ACC112 (cell line): ENCODE measurements around the gene NXPH3.

Experiments
- H2AFZ ChIP-seq: fragments of 200-600 bp; sonication (generic); one replicate; pipeline ENCODE4 v1.6.0; 2017; ENCODE audit warnings: antibody characterized with exemption, low read length; ENCODE audit not compliant: unreplicated experiment
- H3K27ac ChIP-seq: fragments of 200-600 bp; sonication (generic); 2 replicates; pipeline ENCODE4 v1.5.1; 2014; ENCODE audit warnings: low read depth, mild to moderate bottlenecking, antibody characterized with exemption, low read length, moderate library complexity
- H3K27me3 ChIP-seq: fragments of 200-600 bp; sonication (generic); 2 replicates; pipeline ENCODE4 v1.6.1; 2014; ENCODE audit warnings: mild to moderate bottlenecking, antibody characterized with exemption, low read length, moderate library complexity, mixed read lengths; ENCODE audit not compliant: insufficient read depth
- H3K36me3 ChIP-seq: fragments of 200-600 bp; sonication (generic); 2 replicates; pipeline ENCODE4 v1.6.1; 2016; ENCODE audit warnings: mild to moderate bottlenecking, antibody characterized with exemption, low read length, moderate library complexity, mixed read lengths; ENCODE audit not compliant: insufficient read depth
- H3K4me1 ChIP-seq: fragments of 200-600 bp; sonication (generic); one replicate; pipeline ENCODE4 v1.6.1; 2016; ENCODE audit warnings: low read length, mixed read lengths; ENCODE audit not compliant: insufficient read depth, unreplicated experiment, control insufficient read depth
- H3K4me3 ChIP-seq: fragments of 200-600 bp; sonication (generic); 2 replicates; pipeline ENCODE4 v1.5.1; 2014; ENCODE audit warnings: mild to moderate bottlenecking, low read depth, low read length
- H3K79me2 ChIP-seq: fragments of 200-600 bp; sonication (generic); one replicate; pipeline ENCODE4 v1.6.0; 2016; ENCODE audit warnings: low read length; ENCODE audit not compliant: control insufficient read depth, unreplicated experiment, insufficient read depth

NXPH3 gene

GRCh38 chr17:49631496-49631895 lies 55.8 kb downstream of the NXPH3 start:
- Histone ChIP-seq H3K79me2 (peaks cover 73% of the 10 kb centered on the region), H3K27me3 (no peaks in the 10 kb centered on the region), H3K4me1 (peaks cover 29% of the 10 kb centered on the region)

More at GRCh38 chr17:49631496-49631895, 55.8 kb downstream of the NXPH3 start:
- Histone ChIP-seq H2AFZ (no peak overlapping the region), H3K27ac (no peak overlapping the region), H3K36me3 (no peaks in the 10 kb centered on the region), H3K4me3 (no peak overlapping the region)
